Upper lobe of left lung (tissue), 6 donors: ENCODE data around the gene FRAS1. TPM values are rescaled to one million over a fixed set of nuclear protein-coding genes. Genes with fewer than 3 reads are reported as not detected.
A peak's percentile ranks its signal among the peaks of the same experiment; 100 is the strongest.

ENCODE experiments used
- ATAC-seq, 2 donors: fragments of 200-7000 bp; cut with Tn5 transposase; one replicate each; pipeline ENCODE4 v1.9.1; 2022; ENCODE audit warnings: mild to moderate bottlenecking in 2 of 2, moderate library complexity in 2 of 2; ENCODE audit not compliant: low FRiP score in 2 of 2
- DNase-seq, 2 donors: peaks; one replicate each; pipeline ENCODE4 v3.0.0-alpha.2; 2019 to 2020
- H3K27ac ChIP-seq, 4 donors: fragments of 200-600 bp; sonication (generic); one replicate each; pipeline ENCODE4 v1.5.1; 2016 to 2019
- H3K27me3 ChIP-seq, 4 donors: fragments of 200-600 bp; sonication (generic); one replicate each; pipeline ENCODE4 v1.5.1; 2017 to 2019
- H3K36me3 ChIP-seq, 4 donors: fragments of 200-600 bp; sonication (generic); one replicate each; pipeline ENCODE4 v1.5.1; 2016 to 2019
- H3K4me1 ChIP-seq, 4 donors: fragments of 200-600 bp; sonication (generic); one replicate each; pipeline ENCODE4 v1.5.1; 2018 to 2019
- H3K4me3 ChIP-seq, 4 donors: fragments of 200-600 bp; sonication (generic); one replicate each; pipeline ENCODE4 v1.5.1; 2017 to 2019; ENCODE audit warnings: mild to moderate bottlenecking in 2 of 4, moderate library complexity in 1 of 4
- H3K9me3 ChIP-seq, 4 donors: fragments of 200-600 bp; sonication (generic); one replicate each; pipeline ENCODE4 v1.5.1; 2018 to 2019
- CTCF ChIP-seq, 6 experiments: fragments of 450-650 bp in 4 of 6; fragments of 200-600 bp in 2 of 6; sonication (generic) in 2 of 6; IDR thresholded peaks; one replicate each; pipeline ENCODE4 v1.5.1; 2016 to 2019; ENCODE audit warnings: antibody characterized with exemption in 6 of 6
- EP300 ChIP-seq, 4 donors: sonication (generic); formaldehyde crosslinking; IDR thresholded peaks; one replicate each; pipeline ENCODE4 v1.5.1; 2017; ENCODE audit warnings: antibody characterized with exemption in 4 of 4, control low read depth in 2 of 4
- POLR2A ChIP-seq, 4 donors: fragments of 450-650 bp; IDR thresholded peaks; one replicate each; pipeline ENCODE4 v1.5.1; 2016 to 2017; ENCODE audit warnings: antibody characterized with exemption in 4 of 4, mild to moderate bottlenecking in 2 of 4
- POLR2AphosphoS5 ChIP-seq, 2 donors: sonication (generic); formaldehyde crosslinking; IDR thresholded peaks; one replicate each; pipeline ENCODE4 v1.5.1; 2017; ENCODE audit warnings: antibody characterized with exemption in 2 of 2
- WGBS, 2 donors: methylation state at CpG; one replicate each; pipeline ENCODE4 v1.1.5; 2017 to 2018; 5-methylcytosine and 5-hydroxymethylcytosine counted together
- total RNA-seq, 6 donors: library from RNA; depleted of rRNA in 4 of 6; stranded (reverse); fragments of >200 nt in 4 of 6; gene quantifications; one replicate each; pipeline versions ENCODE4 v1.1.0 to v1.2.1, GENCODE V29; 2016 to 2021
- donor health status: DM: no; HTN: no; CAD: no; lungs with moderate emphysema.
- donor health status: DM: no; HTN: yes; CAD: no; lungs with severe emphysema.

FRAS1 gene
- total RNA-seq, 6 donors from 2014 or later = 3.9 to 11.2 (median 6.7) TPM

GRCh38 chr4:78584863-78585547 lies 527.9 kb downstream of the FRAS1 start:
- WGBS, 2 donors = 81 to 83% methylated on average over 4 of the region's 4 CpGs
- no peaks in the 10 kb centered on the region for H3K27me3 ChIP-seq
- peaks cover 5 to 66% (median 15%) of the 10 kb centered on the region in 4 donors for H3K36me3 ChIP-seq
- peaks cover 0 to 4% (median 0%) of the 10 kb centered on the region in 4 donors for H3K4me1 ChIP-seq
- no peak for TF ChIP-seq POLR2A (IDR thresholded peaks at IDR 0.05)
- no peak for TF ChIP-seq POLR2AphosphoS5 (IDR thresholded peaks at IDR 0.05)
- TF ChIP-seq EP300 (IDR thresholded peaks at IDR 0.05) = no peak
- no peak for TF ChIP-seq CTCF (IDR thresholded peaks at IDR 0.05)
- no peak for ATAC-seq
- H3K9me3 ChIP-seq = no peaks in the 10 kb centered on the region
- DNase-seq = no peak
- no peak overlapping the region for H3K4me3 ChIP-seq
- no peak overlapping the region for H3K27ac ChIP-seq

- peaks cover 5 to 66% (median 15%) of the 10 kb centered on the region in 4 donors for H3K36me3 ChIP-seq
- H3K9me3 ChIP-seq = no peaks in the 10 kb centered on the region
- H3K4me1 ChIP-seq = peaks cover 0 to 4% (median 0%) of the 10 kb centered on the region in 4 donors
- H3K27me3 ChIP-seq = no peaks in the 10 kb centered on the region
- TF ChIP-seq POLR2A (IDR thresholded peaks at IDR 0.05) (no peak), POLR2AphosphoS5 (IDR thresholded peaks at IDR 0.05) (no peak), CTCF (IDR thresholded peaks at IDR 0.05) (no peak), EP300 (IDR thresholded peaks at IDR 0.05) (no peak)
- H3K4me3 ChIP-seq = no peak overlapping the region
- 0 to 32% methylated on average over 1 of the region's 1 CpG for WGBS, 2 donors
- ATAC-seq = no peak
- H3K27ac ChIP-seq = no peak overlapping the region
- DNase-seq = no peak
These were observed 528.5 kb downstream of the FRAS1 start for GRCh38 chr4:78585633-78586032.

- no peak for ATAC-seq
- WGBS, 2 donors = 61 to 67% methylated on average over 3 to 4 of the region's 4 CpGs
- DNase-seq = no peak
- Histone ChIP-seq H3K4me3 (no peak overlapping the region), H3K9me3 (no peaks in the 10 kb centered on the region), H3K4me1 (peaks cover 0 to 4% (median 0%) of the 10 kb centered on the region in 4 donors), H3K27me3 (no peaks in the 10 kb centered on the region), H3K36me3 (peaks cover 5 to 79% (median 17%) of the 10 kb centered on the region in 4 donors), H3K27ac (peak overlapping the region in 3 of 4 donors; percentile 16 to 41 (median 34))
- TF ChIP-seq EP300 (IDR thresholded peaks at IDR 0.05) = peak in 1 of 4 donors; percentile 71
- TF ChIP-seq CTCF (IDR thresholded peaks at IDR 0.05) = no peak
These were observed 531.9 kb downstream of the FRAS1 start for GRCh38 chr4:78588894-78589545.

GRCh38 chr4:78591404-78591803 lies 534.3 kb downstream of the FRAS1 start:
- Histone ChIP-seq H3K4me3 (no peak overlapping the region), H3K4me1 (no peaks in the 10 kb centered on the region), H3K27ac (no peak overlapping the region), H3K9me3 (no peaks in the 10 kb centered on the region), H3K36me3 (peaks cover 2 to 62% (median 10%) of the 10 kb centered on the region in 4 donors), H3K27me3 (no peaks in the 10 kb centered on the region)
- DNase-seq (no peak), ATAC-seq (no peak)
- TF ChIP-seq POLR2A (IDR thresholded peaks at IDR 0.05) (no peak), CTCF (IDR thresholded peaks at IDR 0.05) (no peak), EP300 (IDR thresholded peaks at IDR 0.05) (no peak), POLR2AphosphoS5 (IDR thresholded peaks at IDR 0.05) (no peak)
- WGBS, 2 donors = 72 to 77% methylated on average over 2 of the region's 2 CpGs
